SK-N-SH treated with all-trans-retinoic acid at 6 μM for 48 hours (cell line): ENCODE measurements around the gene NAALADL2.

ENCODE experiments used
- ATAC-seq: fragments of 200-7000 bp; cut with Tn5 transposase; 3 replicates; pipeline ENCODE4 v1.9.1; 2020; ENCODE audit warnings: mild to moderate bottlenecking, moderate library complexity
- ARNTL ChIP-seq: fragments of 450-650 bp; formaldehyde crosslinking; IDR thresholded peaks from 2 replicates; pipeline ENCODE4 v1.5.0; 2020; ENCODE audit warnings: low read depth, mild to moderate bottlenecking, moderate library complexity, borderline replicate concordance
- BACH2 ChIP-seq: fragments of 250-450 bp; sonication (Bioruptor Pico); IDR thresholded peaks from 2 replicates; pipeline ENCODE4 v1.9.0; 2021; ENCODE audit warnings: mild to moderate bottlenecking, borderline replicate concordance
- CSDC2 ChIP-seq: fragments of 250-450 bp; sonication (Bioruptor Pico); IDR thresholded peaks from 2 replicates; pipeline ENCODE4 v1.5.0; 2020; ENCODE audit warnings: mild to moderate bottlenecking, moderate library complexity
- ESRRG ChIP-seq: fragments of 250-450 bp; sonication (Bioruptor Pico); IDR thresholded peaks from 2 replicates; pipeline ENCODE4 v1.6.1; 2021; ENCODE audit warnings: mild to moderate bottlenecking
- ISL1 ChIP-seq: fragments of 250-450 bp; sonication (Bioruptor Pico); IDR thresholded peaks from 2 replicates; pipeline ENCODE4 v2.1.2; 2022; ENCODE audit warnings: mild to moderate bottlenecking, moderate library complexity
- OSR1 ChIP-seq: fragments of 250-450 bp; sonication (Bioruptor Pico); IDR thresholded peaks from 2 replicates; pipeline ENCODE4 v1.8.0; 2022; ENCODE audit warnings: moderate library complexity, mild to moderate bottlenecking, inconsistent platforms
- RARB ChIP-seq: fragments of 250-450 bp; sonication (Bioruptor Pico); IDR thresholded peaks from 2 replicates; pipeline ENCODE4 v1.8.0; 2021; ENCODE audit warnings: mild to moderate bottlenecking, moderate library complexity
- SNAI2 ChIP-seq: fragments of 250-450 bp; sonication (Bioruptor Pico); IDR thresholded peaks from 2 replicates; pipeline ENCODE4 v1.5.0; 2020; ENCODE audit warnings: mild to moderate bottlenecking, moderate library complexity
- TCF4 ChIP-seq: fragments of 250-450 bp; sonication (Bioruptor Pico); IDR thresholded peaks from 2 replicates; pipeline ENCODE4 v1.8.0; 2021; ENCODE audit warnings: mild to moderate bottlenecking, moderate library complexity, borderline replicate concordance
- TOX ChIP-seq: fragments of 250-450 bp; sonication (Bioruptor Pico); IDR thresholded peaks from 2 replicates; pipeline ENCODE4 v1.8.0; 2021; ENCODE audit warnings: mild to moderate bottlenecking, moderate library complexity, borderline replicate concordance
- ZC3H10 ChIP-seq: fragments of 250-450 bp; sonication (Bioruptor Pico); IDR thresholded peaks from 2 replicates; pipeline ENCODE4 v1.5.1; 2021; ENCODE audit warnings: mild to moderate bottlenecking, moderate library complexity
- ZFP3 ChIP-seq: fragments of 250-450 bp; sonication (Bioruptor Pico); IDR thresholded peaks from 2 replicates; pipeline ENCODE4 v1.5.0; 2020; ENCODE audit warnings: mild to moderate bottlenecking, moderate library complexity
- ZNF565 ChIP-seq: fragments of 450-650 bp; formaldehyde crosslinking; conservative IDR thresholded peaks from 2 replicates; pipeline ENCODE4 v1.5.0; 2020; ENCODE audit warnings: low read depth, mild to moderate bottlenecking, moderate library complexity
- ZNF70 ChIP-seq: fragments of 450-650 bp; formaldehyde crosslinking; IDR thresholded peaks from 2 replicates; pipeline ENCODE4 v1.5.0; 2020; ENCODE audit warnings: mild to moderate bottlenecking, moderate library complexity
- ZNF8 ChIP-seq: fragments of 450-650 bp; formaldehyde crosslinking; IDR thresholded peaks from 2 replicates; pipeline ENCODE4 v1.5.0; 2020; ENCODE audit warnings: mild to moderate bottlenecking, moderate library complexity
- TF ChIP-seq, protein P1 (sequence below): fragments of 250-450 bp; sonication (Bioruptor Pico); IDR thresholded peaks from 2 replicates; pipeline ENCODE4 v1.5.1; 2021; ENCODE audit warnings: mild to moderate bottlenecking, moderate library complexity
- TF ChIP-seq, protein P2 (sequence below): fragments of 250-450 bp; sonication (Bioruptor Pico); IDR thresholded peaks from 2 replicates; pipeline ENCODE4 v1.8.0; 2020; ENCODE audit warnings: mild to moderate bottlenecking, moderate library complexity, borderline replicate concordance
- TF ChIP-seq, protein P3 (sequence below): fragments of 250-450 bp; sonication (Bioruptor Pico); IDR thresholded peaks from 2 replicates; pipeline ENCODE4 v1.5.1; 2020; ENCODE audit warnings: low read depth, mild to moderate bottlenecking, moderate library complexity
- TF ChIP-seq, protein P4 (sequence below): fragments of 250-450 bp; sonication (Bioruptor Pico); IDR thresholded peaks from 2 replicates; pipeline ENCODE4 v1.5.0; 2020; ENCODE audit warnings: mild to moderate bottlenecking, moderate library complexity

NAALADL2 gene

DNA sequence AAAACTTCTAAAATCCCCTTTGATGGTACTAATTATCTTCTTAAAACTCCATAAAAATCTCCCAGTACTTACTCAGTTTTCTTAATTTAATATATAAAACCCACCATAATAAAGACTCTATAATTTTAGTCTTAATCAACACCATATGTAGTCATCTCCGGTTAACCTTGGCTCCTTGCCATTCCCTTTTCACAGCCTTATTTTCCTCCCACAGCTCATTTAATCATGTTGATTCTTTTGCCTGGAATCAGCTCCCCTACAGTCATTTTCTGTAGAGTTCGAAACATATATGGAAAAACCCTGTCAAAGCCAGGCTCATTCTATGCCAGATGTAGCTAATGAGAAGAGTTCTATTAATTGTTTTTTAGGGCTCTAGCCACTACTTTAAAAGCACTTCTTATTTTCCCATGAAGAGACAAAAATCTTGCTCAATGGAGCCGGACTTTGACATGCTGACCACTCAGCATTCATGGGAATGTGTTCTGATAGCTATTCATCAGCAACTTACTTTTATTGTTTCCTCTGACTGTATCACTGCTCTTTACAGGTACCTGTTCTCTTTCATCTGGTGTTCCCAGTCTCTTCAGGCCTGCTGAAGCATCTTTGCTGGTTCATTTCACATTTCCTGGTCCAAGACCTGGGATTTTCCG, 573.4 kb downstream of the NAALADL2 start:
- TF ChIP-seq TCF4 (CRISPR knock-in tag): peak; percentile 84
- TF ChIP-seq SNAI2: no peak
- TF ChIP-seq, protein P1, sequence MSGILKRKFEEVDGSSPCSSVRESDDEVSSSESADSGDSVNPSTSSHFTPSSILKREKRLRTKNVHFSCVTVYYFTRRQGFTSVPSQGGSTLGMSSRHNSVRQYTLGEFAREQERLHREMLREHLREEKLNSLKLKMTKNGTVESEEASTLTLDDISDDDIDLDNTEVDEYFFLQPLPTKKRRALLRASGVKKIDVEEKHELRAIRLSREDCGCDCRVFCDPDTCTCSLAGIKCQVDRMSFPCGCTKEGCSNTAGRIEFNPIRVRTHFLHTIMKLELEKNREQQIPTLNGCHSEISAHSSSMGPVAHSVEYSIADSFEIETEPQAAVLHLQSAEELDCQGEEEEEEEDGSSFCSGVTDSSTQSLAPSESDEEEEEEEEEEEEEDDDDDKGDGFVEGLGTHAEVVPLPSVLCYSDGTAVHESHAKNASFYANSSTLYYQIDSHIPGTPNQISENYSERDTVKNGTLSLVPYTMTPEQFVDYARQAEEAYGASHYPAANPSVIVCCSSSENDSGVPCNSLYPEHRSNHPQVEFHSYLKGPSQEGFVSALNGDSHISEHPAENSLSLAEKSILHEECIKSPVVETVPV (CRISPR knock-in tag): peak; percentile 52; the same call in 1 of the 2 replicates
- peak; percentile 43; the same call in 1 of the 2 replicates for TF ChIP-seq ISL1 (CRISPR knock-in tag)
- no peak for TF ChIP-seq OSR1 (CRISPR knock-in tag)
- TF ChIP-seq ARNTL (CRISPR knock-in tag): no peak
- ATAC-seq: peak; percentile 68

DNA sequence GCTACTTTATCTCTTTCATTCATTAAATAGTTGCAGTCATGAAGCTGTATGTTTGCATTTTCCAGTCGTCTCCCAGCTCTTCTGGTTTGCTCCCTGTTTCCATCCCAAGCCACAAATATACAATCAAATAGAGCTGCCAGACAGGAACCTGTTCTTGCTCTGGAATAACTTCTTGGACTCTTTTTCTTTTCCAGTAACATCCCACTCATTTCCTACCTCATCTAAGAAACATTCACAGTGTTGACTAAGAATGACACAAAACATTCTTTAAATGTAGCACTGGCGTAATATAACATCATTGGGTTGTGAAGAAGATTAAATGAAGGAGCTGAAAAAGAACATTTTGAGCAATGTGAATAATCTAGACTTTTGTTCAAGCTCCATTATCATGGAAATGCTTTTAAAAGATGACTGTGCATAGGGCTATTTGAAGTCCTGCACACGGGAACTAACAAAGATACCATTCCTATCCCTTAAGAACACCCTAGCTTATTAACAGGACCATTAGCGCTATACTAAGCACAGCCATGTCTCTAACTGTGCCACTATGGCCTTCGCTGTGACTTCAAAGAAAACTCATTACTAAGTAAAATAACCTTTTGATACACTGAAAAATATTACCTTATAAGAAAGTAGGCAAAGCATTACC, 574.0 kb downstream of the NAALADL2 start:
- TF ChIP-seq, protein P2, sequence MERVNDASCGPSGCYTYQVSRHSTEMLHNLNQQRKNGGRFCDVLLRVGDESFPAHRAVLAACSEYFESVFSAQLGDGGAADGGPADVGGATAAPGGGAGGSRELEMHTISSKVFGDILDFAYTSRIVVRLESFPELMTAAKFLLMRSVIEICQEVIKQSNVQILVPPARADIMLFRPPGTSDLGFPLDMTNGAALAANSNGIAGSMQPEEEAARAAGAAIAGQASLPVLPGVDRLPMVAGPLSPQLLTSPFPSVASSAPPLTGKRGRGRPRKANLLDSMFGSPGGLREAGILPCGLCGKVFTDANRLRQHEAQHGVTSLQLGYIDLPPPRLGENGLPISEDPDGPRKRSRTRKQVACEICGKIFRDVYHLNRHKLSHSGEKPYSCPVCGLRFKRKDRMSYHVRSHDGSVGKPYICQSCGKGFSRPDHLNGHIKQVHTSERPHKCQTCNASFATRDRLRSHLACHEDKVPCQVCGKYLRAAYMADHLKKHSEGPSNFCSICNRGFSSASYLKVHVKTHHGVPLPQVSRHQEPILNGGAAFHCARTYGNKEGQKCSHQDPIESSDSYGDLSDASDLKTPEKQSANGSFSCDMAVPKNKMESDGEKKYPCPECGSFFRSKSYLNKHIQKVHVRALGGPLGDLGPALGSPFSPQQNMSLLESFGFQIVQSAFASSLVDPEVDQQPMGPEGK (CRISPR knock-in tag): no peak
- TF ChIP-seq TOX (CRISPR knock-in tag): no peak
- peak; percentile 80 for ATAC-seq

DNA sequence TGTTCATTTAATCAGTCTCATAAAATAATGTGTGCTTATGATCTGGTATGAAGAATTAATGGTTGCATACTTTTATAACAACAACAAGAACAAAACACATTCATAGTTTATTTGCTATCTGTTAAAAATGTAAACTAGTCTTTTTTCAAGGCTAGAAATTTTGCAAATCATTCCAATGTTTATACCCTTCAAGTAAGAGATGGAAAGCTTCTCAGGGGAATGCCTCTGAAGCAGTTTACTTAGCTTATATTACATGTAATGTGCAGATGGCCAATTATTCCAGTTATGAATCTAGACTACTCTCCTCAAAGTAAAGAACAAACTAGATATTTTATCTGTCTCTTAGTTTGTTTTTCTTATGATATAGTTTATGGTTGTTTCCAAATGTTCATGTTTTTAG, 575.4 kb downstream of the NAALADL2 start:
- TF ChIP-seq, protein P1 (CRISPR knock-in tag): no peak
- TF ChIP-seq RARB (no peak), ZNF565 (no peak), CSDC2 (no peak), ZNF70 (CRISPR knock-in tag) (no peak), ESRRG (CRISPR knock-in tag) (no peak), TCF4 (CRISPR knock-in tag) (no peak), ARNTL (CRISPR knock-in tag) (no peak), TOX (CRISPR knock-in tag) (no peak), ZFP3 (no peak), ZNF8 (CRISPR knock-in tag) (no peak), SNAI2 (no peak), BACH2 (CRISPR knock-in tag) (no peak), ZC3H10 (no peak)
- TF ChIP-seq, protein P3, sequence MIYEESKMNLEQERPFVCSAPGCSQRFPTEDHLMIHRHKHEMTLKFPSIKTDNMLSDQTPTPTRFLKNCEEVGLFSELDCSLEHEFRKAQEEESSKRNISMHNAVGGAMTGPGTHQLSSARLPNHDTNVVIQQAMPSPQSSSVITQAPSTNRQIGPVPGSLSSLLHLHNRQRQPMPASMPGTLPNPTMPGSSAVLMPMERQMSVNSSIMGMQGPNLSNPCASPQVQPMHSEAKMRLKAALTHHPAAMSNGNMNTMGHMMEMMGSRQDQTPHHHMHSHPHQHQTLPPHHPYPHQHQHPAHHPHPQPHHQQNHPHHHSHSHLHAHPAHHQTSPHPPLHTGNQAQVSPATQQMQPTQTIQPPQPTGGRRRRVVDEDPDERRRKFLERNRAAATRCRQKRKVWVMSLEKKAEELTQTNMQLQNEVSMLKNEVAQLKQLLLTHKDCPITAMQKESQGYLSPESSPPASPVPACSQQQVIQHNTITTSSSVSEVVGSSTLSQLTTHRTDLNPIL (CRISPR knock-in tag): no peak
- TF ChIP-seq, protein P4, sequence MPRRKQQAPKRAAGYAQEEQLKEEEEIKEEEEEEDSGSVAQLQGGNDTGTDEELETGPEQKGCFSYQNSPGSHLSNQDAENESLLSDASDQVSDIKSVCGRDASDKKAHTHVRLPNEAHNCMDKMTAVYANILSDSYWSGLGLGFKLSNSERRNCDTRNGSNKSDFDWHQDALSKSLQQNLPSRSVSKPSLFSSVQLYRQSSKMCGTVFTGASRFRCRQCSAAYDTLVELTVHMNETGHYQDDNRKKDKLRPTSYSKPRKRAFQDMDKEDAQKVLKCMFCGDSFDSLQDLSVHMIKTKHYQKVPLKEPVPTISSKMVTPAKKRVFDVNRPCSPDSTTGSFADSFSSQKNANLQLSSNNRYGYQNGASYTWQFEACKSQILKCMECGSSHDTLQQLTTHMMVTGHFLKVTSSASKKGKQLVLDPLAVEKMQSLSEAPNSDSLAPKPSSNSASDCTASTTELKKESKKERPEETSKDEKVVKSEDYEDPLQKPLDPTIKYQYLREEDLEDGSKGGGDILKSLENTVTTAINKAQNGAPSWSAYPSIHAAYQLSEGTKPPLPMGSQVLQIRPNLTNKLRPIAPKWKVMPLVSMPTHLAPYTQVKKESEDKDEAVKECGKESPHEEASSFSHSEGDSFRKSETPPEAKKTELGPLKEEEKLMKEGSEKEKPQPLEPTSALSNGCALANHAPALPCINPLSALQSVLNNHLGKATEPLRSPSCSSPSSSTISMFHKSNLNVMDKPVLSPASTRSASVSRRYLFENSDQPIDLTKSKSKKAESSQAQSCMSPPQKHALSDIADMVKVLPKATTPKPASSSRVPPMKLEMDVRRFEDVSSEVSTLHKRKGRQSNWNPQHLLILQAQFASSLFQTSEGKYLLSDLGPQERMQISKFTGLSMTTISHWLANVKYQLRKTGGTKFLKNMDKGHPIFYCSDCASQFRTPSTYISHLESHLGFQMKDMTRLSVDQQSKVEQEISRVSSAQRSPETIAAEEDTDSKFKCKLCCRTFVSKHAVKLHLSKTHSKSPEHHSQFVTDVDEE (CRISPR knock-in tag): no peak
- no peak for ATAC-seq
